ENCODE measurements around the gene IGSF9.

IGSF9 gene

GRCh38 chr1:159935305-159935704, 10.1 kb downstream of the IGSF9 start:
- Histone ChIP-seq H3K9me2 (ENCODE audit: low read depth, low read length) (no peaks in the 10 kb centered on the region), H3K27ac (ENCODE audit: low read depth, low read length, poor library complexity, severe bottlenecking) (no peak overlapping the region), H3K36me3 (ENCODE audit: insufficient read depth, low read length) (no peaks in the 10 kb centered on the region), H3K4me2 (ENCODE audit: low read length) (no peak overlapping the region), H3F3A (ENCODE audit: insufficient read depth, low read length) (no peaks in the 10 kb centered on the region), H3K4me3 (ENCODE audit: low read depth, low read length, poor library complexity, severe bottlenecking) (no peak overlapping the region), H4K20me1 (ENCODE audit: insufficient read depth, low read length) (no peaks in the 10 kb centered on the region), H2AFZ (ENCODE audit: low read length) (no peak overlapping the region), H3K9me3 (ENCODE audit: low read length) (no peaks in the 10 kb centered on the region), H3K79me2 (ENCODE audit: insufficient read depth, low read length) (no peaks in the 10 kb centered on the region), H3K9ac (ENCODE audit: low read length) (no peak overlapping the region), H3K27me3 (ENCODE audit: insufficient read depth, low read length) (peaks cover 15% of the 10 kb centered on the region; the same call in 1 of the 2 replicates), H3K4me1 (ENCODE audit: insufficient read depth, low read length, severe bottlenecking) (no peaks in the 10 kb centered on the region)
- no peak for TF ChIP-seq EZH2 (IDR thresholded peaks at IDR 0.05; ENCODE audit: borderline replicate concordance, low read length)

GRCh38 chr1:159934136-159935039, 11.0 kb downstream of the IGSF9 start:
- no peaks in the 10 kb centered on the region for H3K9me2 ChIP-seq (ENCODE audit: low read depth, low read length)
- no peaks in the 10 kb centered on the region for H3K79me2 ChIP-seq (ENCODE audit: insufficient read depth, low read length)
- no peaks in the 10 kb centered on the region for H3K4me1 ChIP-seq (ENCODE audit: insufficient read depth, low read length, severe bottlenecking)
- TF ChIP-seq CTCF (IDR thresholded peaks at IDR 0.05; ENCODE audit: low read length): no peak
- TF ChIP-seq EZH2 (IDR thresholded peaks at IDR 0.05; ENCODE audit: borderline replicate concordance, low read length): no peak
- no peak overlapping the region for H3K4me3 ChIP-seq (ENCODE audit: low read depth, low read length, poor library complexity, severe bottlenecking)
- no peaks in the 10 kb centered on the region for H4K20me1 ChIP-seq (ENCODE audit: insufficient read depth, low read length)
- no peak overlapping the region for H3K4me2 ChIP-seq (ENCODE audit: low read length)
- H3K27ac ChIP-seq (ENCODE audit: low read depth, low read length, poor library complexity, severe bottlenecking): no peak overlapping the region
- H3F3A ChIP-seq (ENCODE audit: insufficient read depth, low read length): no peaks in the 10 kb centered on the region
- H3K27me3 ChIP-seq (ENCODE audit: insufficient read depth, low read length): peaks cover 19% of the 10 kb centered on the region; the same call in 1 of the 2 replicates
- H3K9ac ChIP-seq (ENCODE audit: low read length): no peak overlapping the region
- no peaks in the 10 kb centered on the region for H3K9me3 ChIP-seq (ENCODE audit: low read length)
- H3K36me3 ChIP-seq (ENCODE audit: insufficient read depth, low read length): no peaks in the 10 kb centered on the region
- H2AFZ ChIP-seq (ENCODE audit: low read length): no peak overlapping the region

- no peaks in the 10 kb centered on the region for H4K20me1 ChIP-seq (ENCODE audit: insufficient read depth, low read length)
- H3K27ac ChIP-seq (ENCODE audit: low read depth, low read length, poor library complexity, severe bottlenecking): no peak overlapping the region
- no peaks in the 10 kb centered on the region for H3F3A ChIP-seq (ENCODE audit: insufficient read depth, low read length)
- H3K4me2 ChIP-seq (ENCODE audit: low read length): no peak overlapping the region
- no peak overlapping the region for H3K9ac ChIP-seq (ENCODE audit: low read length)
- H3K79me2 ChIP-seq (ENCODE audit: insufficient read depth, low read length): no peaks in the 10 kb centered on the region
- no peak overlapping the region for H3K4me3 ChIP-seq (ENCODE audit: low read depth, low read length, poor library complexity, severe bottlenecking)
- H3K9me2 ChIP-seq (ENCODE audit: low read depth, low read length): no peaks in the 10 kb centered on the region
- H2AFZ ChIP-seq (ENCODE audit: low read length): no peak overlapping the region
- H3K9me3 ChIP-seq (ENCODE audit: low read length): no peaks in the 10 kb centered on the region
- no peaks in the 10 kb centered on the region for H3K4me1 ChIP-seq (ENCODE audit: insufficient read depth, low read length, severe bottlenecking)
- no peaks in the 10 kb centered on the region for H3K36me3 ChIP-seq (ENCODE audit: insufficient read depth, low read length)
- H3K27me3 ChIP-seq (ENCODE audit: insufficient read depth, low read length): peaks cover 12% of the 10 kb centered on the region; the same call in 1 of the 2 replicates
- TF ChIP-seq CTCF (IDR thresholded peaks at IDR 0.05; ENCODE audit: low read length) (no peak), EZH2 (IDR thresholded peaks at IDR 0.05; ENCODE audit: borderline replicate concordance, low read length) (no peak)
Measured at GRCh38 chr1:159933347-159933746, 12.1 kb downstream of the IGSF9 start.
